ENCODE results near the gene VPS18.

Gene VPS18

GRCh38 chr15:40873694-40874561 lies 20.3 kb upstream of the VPS18 start, which contains the start of gene RHOV:
RHOV (minus strand) TSS chr15:40874234; CDS start chr15:40874139, 95 bp downstream.
- peak; percentile 84 for DNase-seq (ENCODE audit: extremely low spot score)
- POLR2A ChIA-PET: interaction anchor here (0.5 to 2.7 kb wide), 9 partner anchors 11 to 462 kb away, joined by 3 to 16 read pairs (median 7); partner anchors contain the start of gene VPS18

DNA sequence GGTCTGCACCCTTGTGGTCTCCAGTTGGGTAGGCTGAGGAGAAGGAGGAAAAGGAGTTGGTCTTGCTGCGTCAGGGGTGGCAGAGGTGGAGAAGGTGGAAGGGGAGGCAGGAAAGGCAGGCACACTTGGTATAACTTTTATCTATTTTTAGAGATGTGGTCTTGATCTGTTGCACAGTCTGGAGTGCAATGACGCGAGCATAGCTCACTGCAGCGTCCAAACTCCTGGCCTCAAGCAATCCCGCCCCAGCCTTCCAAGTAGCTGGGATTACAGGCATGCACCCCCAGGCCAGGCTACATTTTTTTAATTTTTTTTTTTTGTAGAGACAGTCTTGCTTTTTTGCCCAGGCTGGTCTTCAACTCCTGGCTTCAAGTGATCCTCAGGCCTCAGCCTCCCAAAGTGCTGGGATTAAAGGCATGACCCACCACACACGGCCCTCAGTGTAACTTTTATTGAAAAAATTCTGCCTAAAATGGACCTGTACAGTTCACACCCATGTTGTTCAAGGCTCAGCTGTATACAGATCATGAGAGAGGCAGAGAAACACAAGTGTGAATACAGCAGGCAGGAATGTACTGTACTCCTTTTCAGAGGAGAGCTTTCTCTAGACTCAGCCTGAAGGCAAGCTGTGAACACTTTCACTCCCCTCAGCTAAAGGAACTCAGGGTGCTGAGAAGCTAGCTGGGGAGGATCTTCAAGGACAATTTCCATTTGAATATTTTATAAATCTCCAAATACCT lies 18.1 kb upstream of the VPS18 start:
- DNase-seq (ENCODE audit: extremely low spot score): no peak
- ChIA-PET CTCF (interaction anchor here (1.0 to 17.9 kb wide), 4 partner anchors 9 to 20 kb away, joined by 3 to 294 read pairs (median 6); partner anchors contain the start of gene VPS18), POLR2A (no interaction called here)
- TF ChIP-seq, protein P1, sequence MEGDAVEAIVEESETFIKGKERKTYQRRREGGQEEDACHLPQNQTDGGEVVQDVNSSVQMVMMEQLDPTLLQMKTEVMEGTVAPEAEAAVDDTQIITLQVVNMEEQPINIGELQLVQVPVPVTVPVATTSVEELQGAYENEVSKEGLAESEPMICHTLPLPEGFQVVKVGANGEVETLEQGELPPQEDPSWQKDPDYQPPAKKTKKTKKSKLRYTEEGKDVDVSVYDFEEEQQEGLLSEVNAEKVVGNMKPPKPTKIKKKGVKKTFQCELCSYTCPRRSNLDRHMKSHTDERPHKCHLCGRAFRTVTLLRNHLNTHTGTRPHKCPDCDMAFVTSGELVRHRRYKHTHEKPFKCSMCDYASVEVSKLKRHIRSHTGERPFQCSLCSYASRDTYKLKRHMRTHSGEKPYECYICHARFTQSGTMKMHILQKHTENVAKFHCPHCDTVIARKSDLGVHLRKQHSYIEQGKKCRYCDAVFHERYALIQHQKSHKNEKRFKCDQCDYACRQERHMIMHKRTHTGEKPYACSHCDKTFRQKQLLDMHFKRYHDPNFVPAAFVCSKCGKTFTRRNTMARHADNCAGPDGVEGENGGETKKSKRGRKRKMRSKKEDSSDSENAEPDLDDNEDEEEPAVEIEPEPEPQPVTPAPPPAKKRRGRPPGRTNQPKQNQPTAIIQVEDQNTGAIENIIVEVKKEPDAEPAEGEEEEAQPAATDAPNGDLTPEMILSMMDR (IDR thresholded peaks at IDR 0.05; ENCODE audit: control extremely low read depth, extremely low read depth, low read depth, missing control alignments): no peak

More at GRCh38 chr15:40873694-40874561, 20.3 kb upstream of the VPS18 start, which contains the start of gene RHOV:
- CTCF ChIA-PET: interaction anchor here (0.8 to 17.9 kb wide), 9 partner anchors 6 to 202 kb away, joined by 3 to 294 read pairs (median 38); partner anchors contain the start of genes DLL4 and VPS18
- TF ChIP-seq, protein P1 (IDR thresholded peaks at IDR 0.05; ENCODE audit: control extremely low read depth, extremely low read depth, low read depth, missing control alignments): peak; percentile 68

DNA sequence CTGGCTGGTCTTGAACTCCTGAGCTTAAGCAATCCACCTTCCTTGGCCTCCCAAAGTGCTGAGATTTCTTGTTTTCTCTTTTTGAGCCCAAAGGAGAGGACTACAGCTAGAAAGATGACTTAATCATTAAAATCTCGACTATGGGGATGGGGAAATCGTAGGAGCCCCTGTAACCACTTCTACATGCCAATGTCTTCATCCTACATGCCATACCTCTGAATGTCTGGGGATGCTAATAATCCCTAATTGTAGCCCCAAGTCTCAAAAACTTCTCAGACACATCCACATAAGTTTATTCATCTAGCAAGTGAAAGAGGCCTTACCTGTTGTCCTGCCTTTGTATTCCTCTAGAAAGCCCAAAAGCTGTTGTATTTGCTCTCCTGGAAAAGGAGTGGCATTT lies 16.6 kb upstream of the VPS18 start:
- CTCF ChIA-PET: interaction anchor here (0.7 to 17.9 kb wide), 5 partner anchors 7 to 64 kb away, joined by 3 to 294 read pairs (median 25); partner anchors contain the start of genes RHOV and VPS18
- TF ChIP-seq, protein P1 (IDR thresholded peaks at IDR 0.05; ENCODE audit: control extremely low read depth, extremely low read depth, low read depth, missing control alignments): no peak
- POLR2A ChIA-PET: no interaction called here
- DNase-seq (ENCODE audit: extremely low spot score): no peak

DNA sequence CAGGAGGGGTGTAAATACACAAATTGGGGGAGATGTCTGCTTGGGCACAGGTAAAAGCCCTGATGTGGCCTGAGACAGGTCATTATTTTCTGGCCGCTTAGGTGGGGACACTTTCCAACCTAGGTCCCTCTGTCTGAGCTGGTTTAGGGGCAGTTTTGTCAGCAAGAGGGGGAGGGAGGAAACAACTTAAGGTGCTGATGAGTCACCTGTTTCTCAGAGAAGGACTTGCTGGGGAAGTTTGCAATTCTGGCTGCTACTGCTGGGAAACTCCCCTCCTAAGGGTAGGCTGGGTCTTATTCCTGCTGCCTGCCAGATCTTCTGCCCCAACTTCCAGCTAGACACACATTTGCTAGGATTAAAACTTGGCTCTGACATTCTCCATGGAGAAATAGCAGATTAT lies 15.5 kb upstream of the VPS18 start:
- POLR2A ChIA-PET: no interaction called here
- CTCF ChIA-PET: interaction anchor here (0.9 to 17.9 kb wide), 6 partner anchors 8 to 141 kb away, joined by 3 to 294 read pairs (median 15); partner anchors contain the start of genes RHOV and VPS18
- TF ChIP-seq, protein P1 (IDR thresholded peaks at IDR 0.05; ENCODE audit: control extremely low read depth, extremely low read depth, low read depth, missing control alignments): no peak
- peak; percentile 74 for DNase-seq (ENCODE audit: extremely low spot score)

DNA sequence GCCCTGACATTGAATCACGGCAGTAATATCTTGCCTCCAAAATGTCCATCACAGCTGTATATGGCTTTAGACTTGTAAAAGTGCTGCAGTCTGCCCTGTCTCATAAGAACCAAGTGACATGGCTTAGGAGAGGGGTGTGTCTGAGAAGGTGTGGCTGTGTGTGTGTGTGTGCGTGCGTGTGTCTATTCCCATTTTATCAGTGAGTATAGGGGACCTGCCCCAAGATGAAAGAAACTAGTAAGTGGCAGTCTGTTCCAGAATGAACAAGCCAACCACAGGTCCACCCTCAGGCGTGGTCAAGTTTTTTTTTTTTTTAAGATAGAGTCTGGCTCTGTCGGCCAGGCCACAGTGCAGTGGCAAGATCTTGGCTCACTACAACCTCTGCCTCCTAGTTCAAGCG lies 14.6 kb upstream of the VPS18 start:
- ChIA-PET CTCF (interaction anchor here (4.0 to 17.9 kb wide), 3 partner anchors 9 to 15 kb away, joined by 25 to 294 read pairs (median 43); partner anchors contain the start of genes RHOV and VPS18), POLR2A (interaction anchor here (0.6 to 0.7 kb wide), 2 partner anchors 9 to 181 kb away, joined by 3 read pairs; no protein-coding TSS in a partner anchor)
- no peak for DNase-seq (ENCODE audit: extremely low spot score)
- TF ChIP-seq, protein P1 (IDR thresholded peaks at IDR 0.05; ENCODE audit: control extremely low read depth, extremely low read depth, low read depth, missing control alignments): no peak

GRCh38 chr15:40881351-40881750 lies 12.9 kb upstream of the VPS18 start:
- DNase-seq (ENCODE audit: extremely low spot score): no peak
- TF ChIP-seq, protein P1 (IDR thresholded peaks at IDR 0.05; ENCODE audit: control extremely low read depth, extremely low read depth, low read depth, missing control alignments): no peak
- CTCF ChIA-PET: interaction anchor here (0.9 to 17.9 kb wide), 6 partner anchors 9 to 303 kb away, joined by 3 to 294 read pairs (median 18); partner anchors contain the start of genes RHOV and VPS18
- POLR2A ChIA-PET: no interaction called here

All from GM10248 (cell line).